Islet precursor cell (in vitro differentiated cells): ENCODE results near the gene LIPG.
"Not testable (repeated sequence)": the region's sequence is repeated elsewhere in the genome, so short reads cannot be mapped to it uniquely, and the experiment has no call there.

Experiments
- DNase-seq: peaks from one replicate; pipeline ENCODE4 v3.0.0-alpha.2; 2018

Gene LIPG

DNA sequence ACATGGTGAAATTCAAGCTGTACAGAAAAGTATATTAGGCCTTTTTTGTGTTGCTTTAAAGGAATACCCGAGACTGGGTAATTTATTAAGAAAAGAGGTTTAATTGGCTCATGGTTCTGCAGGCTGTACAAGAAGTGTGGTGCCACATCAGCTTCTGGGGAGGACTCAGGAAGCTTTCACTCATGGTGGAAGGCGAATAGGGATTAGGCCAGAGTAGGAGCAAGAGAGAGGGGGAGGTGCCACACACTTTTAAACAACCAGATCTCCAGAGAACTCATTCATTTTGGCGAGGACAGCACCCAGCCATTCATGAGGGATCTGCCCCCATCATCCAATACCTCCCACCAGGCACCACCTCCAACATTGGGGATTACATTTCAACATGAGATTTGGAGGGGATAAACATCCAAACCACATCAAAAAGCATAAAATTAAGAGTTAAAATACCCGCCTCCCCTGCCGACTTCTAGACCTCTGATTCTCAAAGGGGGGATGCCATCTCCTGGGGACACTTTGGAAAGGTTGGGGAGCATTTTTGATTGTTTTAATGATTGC, 15.1 kb upstream of the LIPG start:
- no peak for DNase-seq

DNA sequence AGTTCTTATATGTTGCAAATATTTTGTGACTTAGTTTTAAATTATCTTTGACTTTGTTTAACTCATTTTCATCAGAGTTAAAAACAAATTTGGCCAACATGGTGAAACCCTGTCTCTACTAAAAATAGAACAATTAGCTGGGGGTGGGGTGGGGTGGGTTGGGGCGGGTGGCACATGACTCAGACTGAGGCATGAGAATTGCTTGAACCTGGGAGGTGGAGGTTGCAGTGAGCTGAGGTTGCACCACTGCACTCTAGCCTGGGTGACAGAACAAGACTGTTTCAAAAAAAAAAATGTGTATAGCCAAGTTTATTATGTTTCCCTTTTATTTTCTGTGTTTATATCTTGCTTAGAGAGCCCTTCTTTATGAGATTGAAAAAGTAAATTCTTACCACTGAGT, 14.2 kb upstream of the LIPG start:
- peak; percentile 60 for DNase-seq

DNA sequence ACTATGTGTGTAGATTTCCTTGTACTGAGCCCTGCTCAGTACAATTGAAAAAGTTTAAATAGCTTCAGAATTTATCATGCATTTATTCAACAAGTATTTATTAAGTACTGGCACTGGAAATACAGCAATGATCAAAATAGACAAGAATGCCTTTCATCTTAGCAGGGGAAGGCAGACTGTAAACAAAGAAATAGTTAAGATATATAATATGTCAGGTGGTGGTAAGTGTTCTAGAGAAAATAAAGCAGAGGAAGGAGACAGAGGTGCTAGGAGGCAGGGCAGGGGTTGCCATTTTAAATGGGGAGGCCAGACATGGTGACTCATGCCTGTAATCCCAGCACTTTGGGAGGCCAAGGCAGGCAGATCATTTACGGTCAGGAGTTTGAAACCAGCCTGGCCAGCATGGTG, 13.6 kb upstream of the LIPG start:
- peak; percentile 84 for DNase-seq

DNA sequence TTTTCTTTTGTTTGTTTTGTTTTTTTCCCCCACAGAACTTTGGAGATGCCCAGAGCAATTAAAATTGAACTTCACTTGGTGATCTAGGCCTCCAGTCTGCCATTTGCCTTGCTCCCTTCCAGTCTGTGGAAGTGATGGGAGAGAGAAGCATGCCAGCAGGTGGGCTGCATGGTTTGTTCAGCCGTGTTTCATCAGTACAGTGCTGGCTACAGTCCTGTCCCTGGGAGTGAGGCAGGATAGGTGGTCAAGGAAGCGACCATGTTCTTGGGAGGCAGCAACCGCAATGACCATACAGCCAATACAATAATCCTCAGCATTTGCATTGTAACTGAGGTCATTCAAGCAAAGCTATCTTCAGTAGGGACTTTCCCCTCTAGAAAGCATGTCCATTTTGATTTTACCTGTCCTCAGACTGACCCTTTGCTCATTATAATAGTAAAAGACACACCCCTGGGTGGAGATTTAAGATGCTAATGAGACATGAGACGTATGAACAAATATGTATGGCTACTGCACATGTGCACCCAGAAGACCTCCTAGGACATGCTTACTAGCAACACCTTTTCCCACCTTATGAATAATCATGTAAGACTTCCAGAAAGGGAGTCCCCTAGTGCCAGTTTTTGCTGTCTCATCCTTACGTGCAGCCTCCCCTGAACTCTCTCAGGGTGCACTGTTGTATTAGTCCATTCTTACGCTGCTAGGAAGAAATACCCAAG, 11.1 kb upstream of the LIPG start:
- DNase-seq, result peak; percentile 20

DNA sequence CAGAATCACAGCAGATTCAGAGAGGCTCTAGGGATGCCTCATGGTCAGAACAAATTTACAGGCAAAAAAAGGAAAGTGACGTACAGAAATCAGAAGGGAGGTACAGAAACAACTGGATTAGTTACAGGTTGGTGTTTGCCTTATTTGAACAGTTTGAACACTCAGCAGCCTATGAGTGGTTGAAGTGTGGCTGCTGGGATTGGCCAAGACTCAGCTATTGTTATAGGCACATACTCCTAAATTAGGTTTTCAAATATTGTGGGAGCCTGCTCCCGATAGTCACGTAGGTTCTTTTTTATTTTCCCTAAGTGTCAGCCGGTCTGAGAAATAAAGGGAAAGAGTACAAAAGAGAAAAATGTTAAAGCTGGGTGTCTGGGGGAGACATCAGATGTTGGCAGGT, 8.9 kb upstream of the LIPG start:
- DNase-seq, result no peak

DNA sequence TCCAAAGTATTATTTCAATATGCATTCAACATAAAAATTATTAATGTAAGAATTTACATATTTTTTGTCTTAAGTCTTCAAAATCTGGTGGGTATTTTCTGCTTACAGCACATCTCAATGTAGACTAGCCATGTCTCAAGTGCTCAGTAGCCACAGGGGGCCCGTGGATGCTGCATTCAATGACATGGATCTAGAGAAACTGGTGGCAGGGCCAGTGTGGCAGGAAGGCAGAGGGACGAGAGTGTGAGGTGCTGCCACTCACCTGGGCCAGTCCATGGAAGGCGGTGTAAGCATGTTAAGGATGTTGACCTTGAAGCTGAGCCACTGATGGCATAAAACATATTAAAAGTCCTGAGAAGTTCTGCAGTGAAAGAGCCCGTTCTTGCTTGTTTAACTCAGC, 6.2 kb upstream of the LIPG start:
- no peak for DNase-seq

DNA sequence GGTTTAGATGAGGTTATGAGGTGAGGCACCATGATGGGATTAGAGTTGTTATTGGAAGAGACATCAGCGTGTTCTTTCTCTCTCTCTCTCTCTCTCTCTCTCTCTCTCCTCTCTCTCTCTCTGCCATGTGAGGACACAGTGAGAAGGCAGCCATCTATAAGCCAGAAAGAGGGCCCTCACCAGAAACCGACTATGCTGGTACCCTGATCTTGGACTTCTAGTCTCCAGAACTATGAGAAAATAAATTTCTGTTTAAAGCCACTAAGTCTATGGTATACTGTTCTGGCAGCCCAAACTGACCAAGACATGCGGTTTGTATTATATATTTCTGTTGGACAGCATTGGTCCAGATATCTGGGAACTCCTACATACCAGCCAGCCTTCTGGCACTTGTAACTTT, 3.5 kb upstream of the LIPG start:
- DNase-seq, result no peak

DNA sequence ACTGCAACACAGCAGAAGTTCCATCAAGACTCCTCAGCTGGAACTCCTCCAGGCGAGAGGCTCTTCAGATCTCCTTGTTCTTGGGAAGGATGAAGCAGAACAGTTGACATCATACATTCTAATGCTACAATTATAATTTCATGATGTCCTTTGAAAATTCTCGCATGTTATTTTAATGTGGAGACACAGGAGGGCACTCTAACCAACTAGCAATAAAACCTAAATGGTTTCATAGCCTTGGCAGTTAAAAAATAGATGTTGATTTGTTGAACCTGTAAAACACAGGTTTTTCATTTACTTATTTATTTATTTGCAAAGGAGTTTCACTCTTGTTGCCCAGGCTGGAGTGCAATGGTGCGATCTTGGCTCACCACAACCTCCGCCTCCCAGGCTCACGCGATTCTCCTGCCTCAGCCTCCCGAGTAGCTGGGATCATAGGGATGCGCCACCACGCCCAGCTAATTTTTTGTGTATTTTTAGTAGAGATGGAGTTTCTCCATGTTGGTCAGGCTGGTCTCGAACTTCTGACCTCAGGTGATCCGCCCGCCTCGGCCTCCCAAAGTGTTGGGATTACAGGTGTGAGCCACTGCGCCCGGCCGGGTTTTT, 2.4 kb upstream of the LIPG start:
- DNase-seq, result not testable (repeated sequence)

DNA sequence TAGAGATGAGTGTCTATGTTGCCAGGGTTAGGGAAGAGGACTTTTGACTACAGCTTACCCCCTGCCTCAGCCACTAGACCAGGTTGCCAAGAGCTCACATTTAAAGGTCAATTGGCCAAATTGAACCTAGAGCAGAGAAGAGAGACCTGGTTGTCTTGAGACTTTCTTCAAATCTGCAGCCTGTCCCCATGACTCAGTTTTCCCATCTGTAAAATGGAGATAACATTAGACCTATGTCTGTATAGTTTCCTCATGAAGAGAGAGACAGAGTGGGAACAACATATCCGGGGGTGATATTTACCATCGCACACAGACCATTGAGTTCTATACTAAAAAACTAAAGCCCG, 1.6 kb upstream of the LIPG start:
- DNase-seq, result no peak

DNA sequence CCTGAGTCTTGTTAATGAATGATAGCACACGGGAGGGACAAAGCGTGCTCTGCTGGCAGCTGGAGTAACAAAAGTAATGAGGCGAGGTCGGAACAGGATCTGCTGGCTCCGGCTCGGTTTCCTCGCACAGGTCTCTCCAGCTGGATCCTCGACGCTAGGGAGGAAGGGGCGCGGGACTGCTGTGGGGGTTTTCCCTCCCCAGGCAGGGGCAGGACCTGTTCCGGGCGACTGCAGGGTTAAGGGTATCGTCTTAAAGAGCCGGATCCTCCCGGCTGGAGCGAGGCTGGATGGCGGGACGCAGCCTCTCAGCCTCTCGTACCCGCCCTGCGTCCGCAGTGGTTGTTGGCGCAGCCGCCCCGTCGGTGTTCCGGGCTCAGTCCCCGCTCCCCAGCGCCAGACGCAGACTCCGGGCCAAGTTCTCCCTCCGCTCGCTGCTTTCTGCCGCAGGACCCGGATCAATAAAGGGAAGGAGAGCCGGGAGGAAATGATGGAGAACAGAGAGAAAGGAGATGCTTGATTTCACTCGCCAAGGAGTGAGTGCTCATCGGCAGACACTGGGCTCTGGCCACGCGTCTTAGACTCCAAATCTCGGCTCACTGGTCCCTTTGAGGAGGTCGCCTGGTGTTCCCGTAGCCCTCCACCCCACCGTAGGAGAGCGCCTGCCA, 1.1 kb upstream of the LIPG start:
- peak; percentile 61 for DNase-seq

DNA sequence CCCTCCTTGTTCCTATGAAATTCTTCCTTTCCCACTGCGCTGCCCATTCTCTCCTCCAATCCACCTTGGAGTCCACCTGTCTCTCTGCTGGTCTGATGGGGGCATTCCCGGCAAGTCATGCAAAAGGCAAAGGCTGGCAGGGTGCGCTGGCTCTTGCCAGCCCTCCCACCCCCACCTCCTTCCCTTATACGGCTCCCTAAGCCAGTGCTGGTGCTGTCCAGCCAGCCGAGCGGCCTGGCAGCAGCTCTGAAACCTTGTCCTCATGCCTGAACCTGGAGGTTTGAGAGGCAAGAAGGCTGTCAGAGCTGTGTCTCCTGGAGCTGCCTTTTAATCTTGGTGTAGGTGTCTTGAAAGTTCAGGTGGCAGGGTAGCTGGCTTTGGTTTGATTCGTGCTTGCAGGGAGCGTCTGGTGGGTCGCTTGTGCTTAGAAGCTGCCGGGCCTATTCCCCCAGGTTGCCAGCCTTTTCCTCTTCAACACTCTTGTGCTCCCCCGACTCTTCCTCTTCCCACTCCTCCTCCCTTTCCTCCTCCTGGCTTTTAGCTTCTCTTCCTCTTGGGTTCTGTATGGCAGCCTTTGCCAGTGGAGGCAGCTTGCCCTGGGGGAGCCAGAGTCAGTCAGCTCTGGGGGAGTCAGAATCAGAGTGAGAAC, 748 bp downstream of the LIPG start:
- DNase-seq, result peak; percentile 78

DNA sequence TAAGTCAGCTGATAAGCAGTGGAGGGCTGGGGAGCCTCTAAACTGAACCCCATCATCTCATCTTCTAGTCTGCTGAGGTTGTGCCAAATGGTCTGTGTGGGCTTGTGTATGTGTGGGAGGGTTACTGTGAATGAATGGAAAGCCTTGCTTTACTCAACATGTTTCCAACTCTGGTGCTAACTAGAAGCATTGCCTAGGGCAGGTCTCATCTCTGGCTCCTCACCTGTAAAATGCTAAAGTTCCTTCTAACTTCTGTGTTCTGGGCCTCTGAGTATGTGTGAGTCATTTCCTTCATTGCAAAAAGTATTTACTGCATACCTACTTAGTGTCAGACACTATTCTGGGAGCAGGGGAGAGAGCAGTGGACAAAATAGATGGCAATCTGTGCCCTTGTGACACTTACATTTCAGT, 1.3 kb downstream of the LIPG start:
- DNase-seq, result peak; percentile 81

DNA sequence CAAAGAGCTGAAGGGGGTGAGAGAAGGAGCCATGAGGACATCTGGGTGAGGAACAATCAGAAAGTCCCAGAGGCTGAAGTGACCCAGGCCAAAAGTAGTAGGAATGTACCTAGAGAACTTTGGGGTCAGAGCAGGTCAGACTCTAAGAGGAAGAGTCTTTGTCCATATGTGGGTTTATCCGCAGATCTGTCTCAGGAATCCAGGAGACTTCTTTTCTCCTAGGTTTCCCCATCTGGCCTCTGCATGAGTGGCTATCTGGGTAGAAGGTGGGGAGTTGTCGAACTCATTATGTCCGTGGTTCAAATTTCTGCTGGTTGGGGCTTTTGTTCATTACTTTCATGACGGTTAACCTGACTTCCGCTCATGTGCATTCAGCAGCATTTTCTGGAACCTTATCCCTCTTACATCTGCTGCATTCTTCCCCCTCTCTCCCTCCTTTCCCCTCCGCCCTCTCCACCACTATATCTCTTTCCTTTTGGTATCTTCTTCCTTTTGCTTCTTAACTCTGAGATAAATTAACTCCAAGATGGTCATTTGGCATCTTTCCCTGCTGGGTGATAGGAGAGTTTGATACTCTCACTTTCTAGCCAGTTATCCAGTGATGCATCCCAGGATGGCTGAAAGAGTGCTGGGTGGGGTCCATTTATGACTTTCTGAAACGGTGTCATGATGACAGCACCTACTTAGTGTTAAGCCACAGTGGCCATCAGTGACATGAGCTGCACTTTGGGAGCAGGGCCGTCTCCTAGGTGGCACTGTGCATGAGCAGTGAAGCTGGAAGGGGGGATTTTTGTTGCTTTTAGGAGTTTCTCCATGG, 2.1 kb downstream of the LIPG start:
- no peak for DNase-seq

DNA sequence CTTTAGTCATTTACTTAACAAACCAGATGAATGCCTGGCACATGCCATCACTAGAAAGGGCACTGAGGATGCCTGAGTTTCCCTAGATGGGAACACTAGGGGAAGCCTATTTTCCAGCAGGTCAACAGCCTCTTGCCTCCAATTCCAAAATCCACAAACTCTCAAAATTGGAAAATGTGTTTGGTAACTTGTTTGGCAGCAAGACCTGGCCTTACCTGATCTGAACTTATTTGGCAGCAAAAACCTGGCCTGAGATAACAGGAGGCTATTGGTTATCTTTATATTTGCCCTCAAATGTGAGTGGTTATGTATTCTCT, 2.6 kb downstream of the LIPG start:
- DNase-seq, result no peak

DNA sequence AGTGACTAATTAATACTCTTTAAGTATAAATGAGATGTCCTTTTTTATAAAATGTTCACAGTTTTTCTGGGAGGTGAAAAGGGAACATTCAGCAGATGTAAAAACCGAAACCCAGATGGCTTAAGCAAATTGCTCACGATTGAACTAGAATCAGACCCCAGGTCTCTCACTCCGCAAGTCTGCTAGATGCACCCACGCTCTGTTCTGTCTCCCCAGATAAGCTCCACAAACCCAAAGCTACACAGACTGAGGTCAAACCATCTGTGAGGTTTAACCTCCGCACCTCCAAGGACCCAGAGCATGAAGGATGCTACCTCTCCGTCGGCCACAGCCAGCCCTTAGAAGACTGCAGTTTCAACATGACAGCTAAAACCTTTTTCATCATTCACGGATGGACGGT, 3.2 kb downstream of the LIPG start:
- DNase-seq, result no peak

DNA sequence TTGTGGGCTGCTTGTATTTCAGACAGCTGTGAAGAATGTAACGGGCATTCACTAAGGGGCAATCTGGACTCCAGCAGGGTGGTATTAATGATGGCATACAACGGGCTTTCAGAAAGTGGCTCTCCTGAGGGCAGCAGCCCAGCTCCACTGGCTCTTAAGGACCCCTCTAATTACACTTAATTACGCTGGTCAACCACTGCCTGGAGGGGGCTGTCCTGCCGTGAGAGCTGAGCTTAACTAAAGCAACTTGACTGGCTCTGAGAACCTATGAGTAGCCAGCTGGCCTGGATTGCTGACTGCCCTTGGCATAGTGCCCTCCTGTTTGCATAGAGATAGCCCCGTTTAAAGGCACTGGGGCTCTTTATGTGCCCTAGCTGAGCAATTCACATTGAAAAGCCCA, 3.8 kb downstream of the LIPG start:
- DNase-seq, result peak; percentile 77

DNA sequence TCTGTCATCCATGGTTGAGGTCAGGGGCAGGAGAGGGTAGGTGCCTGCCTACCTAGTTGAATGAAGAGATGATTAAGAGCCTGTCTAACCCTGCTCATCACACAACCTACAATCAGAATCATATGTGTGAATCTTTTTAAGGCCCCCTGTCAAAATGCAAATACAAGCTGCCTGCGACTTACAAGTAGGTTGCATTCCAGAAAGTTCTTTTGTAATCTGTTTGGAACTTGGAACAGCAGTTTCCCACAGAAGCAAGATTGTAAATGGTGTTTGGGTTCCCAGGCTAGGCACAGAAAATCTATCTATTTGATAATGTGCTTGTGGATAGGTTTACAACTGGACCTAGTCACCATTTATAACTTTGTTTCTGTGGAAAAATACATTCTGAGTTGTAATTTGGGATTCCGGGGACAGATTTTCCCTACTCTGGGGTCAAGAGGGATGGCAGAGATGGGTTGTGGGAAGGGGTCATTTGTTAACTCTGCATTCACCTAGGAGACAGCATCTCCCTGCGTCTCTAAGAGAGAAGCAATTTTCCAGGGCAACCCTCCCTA, 4.4 kb downstream of the LIPG start:
- DNase-seq, result no peak

DNA sequence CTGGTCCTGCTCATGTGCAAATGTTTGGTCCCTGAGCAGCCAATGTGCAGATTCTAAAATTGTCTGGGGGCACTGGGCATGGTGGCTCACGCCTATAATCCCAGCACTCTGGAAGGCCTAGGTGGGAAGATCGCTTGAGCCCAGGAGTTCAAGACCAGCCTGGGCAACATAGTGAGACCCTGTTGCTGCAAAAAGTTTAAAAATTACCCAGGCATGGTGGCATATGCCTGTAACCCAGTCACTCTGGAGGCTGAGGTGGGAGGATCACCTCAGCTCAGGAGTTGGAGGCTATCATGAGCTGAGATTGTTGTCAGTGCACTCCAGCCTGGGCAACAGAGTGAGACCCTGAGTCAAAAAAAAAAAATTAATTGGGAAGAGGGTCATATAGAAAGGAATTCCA, 5.1 kb downstream of the LIPG start:
- no peak for DNase-seq

DNA sequence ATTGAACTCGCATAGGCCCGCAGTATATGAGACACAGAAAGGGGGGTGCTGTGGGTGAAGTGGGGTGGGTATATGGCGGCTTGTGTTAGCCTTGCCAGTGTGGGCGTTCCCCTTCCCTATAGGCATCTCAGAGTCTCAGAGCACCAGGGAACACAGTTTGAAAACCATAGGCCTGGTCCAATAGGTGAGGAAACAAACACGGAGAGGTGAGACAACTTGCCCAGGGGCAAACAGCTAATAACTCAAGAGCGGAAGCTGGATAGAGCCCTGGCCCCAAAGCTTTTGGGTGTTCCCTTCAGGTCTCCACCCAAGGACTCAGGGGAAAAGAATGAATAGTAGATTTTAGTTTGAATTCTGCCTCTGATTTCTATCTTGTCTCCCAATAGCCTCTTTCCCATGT, 7.9 kb downstream of the LIPG start:
- DNase-seq, result no peak

DNA sequence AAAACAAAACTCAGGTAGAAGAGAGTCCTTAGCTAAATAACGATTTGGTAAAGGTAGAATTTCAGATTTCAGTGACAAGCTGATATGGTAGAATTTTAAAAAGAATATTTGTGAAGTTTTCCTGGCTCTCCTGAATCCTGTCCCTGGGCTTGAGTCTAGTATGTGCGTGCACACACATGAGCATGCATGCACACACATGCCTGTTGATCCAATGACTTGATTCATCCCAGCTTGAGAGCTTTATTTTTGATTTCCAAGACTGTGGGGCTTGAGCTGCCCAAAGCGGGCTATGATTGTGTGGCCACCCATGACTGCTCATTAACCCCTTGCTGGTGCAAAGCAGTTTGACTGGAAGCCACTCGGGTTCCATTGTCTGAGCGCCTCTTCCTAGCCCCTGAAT, 9.0 kb downstream of the LIPG start:
- no peak for DNase-seq

DNA sequence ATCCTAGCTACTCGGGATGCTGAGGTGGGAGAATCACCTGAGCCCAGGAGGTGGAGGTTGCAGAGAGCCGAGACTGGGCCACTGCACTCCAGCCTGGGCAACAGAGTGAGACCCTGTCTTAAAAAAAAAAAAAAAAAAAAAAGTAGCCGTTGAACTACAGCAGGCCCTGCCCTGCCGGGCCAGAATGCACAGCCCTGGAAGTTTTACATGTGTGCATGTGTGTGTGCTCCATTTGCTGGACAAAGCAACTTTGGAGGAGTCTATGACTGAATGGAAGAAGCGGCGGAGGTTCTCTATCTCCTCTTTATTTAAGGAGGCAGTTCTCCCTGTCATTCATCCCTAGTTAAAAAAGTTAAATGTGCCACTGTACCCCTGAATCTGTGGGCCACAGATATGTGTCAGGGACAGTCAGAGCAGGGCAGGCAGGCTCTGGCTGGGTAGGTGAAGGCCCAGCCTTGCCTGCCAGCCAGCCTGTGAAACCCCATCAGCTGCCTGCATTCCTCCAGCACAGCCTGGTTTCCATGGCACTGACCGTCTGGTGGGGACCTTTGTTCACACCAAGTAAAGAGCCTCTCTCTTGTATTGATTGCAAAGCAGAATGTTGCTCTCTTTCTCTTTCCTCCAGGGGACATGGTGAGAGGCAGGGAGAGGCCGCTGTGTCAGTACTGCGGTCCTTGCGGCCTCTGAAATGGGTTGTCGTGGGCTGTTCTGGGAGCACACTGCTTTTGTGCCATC, 10.9 kb downstream of the LIPG start:
- DNase-seq, result peak; percentile 61

DNA sequence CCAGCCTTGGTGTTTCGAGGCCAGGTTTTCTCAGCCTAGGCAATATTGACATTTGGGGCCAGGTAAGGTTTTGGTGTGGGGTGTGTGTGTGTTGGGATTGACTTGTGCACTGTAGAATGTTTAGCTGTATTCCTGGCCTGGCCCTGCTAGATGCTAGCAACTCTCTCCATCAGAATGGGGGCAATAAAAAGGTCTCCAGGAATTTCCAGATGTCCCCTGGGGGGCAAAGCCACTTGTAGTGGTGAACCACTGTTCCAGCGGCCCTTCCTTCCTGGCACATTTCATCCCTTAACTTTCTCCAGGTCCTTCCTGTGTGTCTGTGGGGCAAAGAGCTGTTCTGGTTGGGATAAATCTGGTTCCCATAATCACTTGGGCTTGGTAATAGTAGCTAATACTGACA, 12.0 kb downstream of the LIPG start:
- DNase-seq, result peak; percentile 58
